Measurements from ENCODE around the gene GRIK2.

The GRIK2 gene

GRCh38 chr6:101779051-101779844 lies 385.7 kb downstream of the GRIK2 start:
- TF ChIP-seq, protein P1, sequence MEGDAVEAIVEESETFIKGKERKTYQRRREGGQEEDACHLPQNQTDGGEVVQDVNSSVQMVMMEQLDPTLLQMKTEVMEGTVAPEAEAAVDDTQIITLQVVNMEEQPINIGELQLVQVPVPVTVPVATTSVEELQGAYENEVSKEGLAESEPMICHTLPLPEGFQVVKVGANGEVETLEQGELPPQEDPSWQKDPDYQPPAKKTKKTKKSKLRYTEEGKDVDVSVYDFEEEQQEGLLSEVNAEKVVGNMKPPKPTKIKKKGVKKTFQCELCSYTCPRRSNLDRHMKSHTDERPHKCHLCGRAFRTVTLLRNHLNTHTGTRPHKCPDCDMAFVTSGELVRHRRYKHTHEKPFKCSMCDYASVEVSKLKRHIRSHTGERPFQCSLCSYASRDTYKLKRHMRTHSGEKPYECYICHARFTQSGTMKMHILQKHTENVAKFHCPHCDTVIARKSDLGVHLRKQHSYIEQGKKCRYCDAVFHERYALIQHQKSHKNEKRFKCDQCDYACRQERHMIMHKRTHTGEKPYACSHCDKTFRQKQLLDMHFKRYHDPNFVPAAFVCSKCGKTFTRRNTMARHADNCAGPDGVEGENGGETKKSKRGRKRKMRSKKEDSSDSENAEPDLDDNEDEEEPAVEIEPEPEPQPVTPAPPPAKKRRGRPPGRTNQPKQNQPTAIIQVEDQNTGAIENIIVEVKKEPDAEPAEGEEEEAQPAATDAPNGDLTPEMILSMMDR (IDR thresholded peaks at IDR 0.05; ENCODE audit: low read length, missing control alignments) = no peak
- DNase-seq (ENCODE audit: low read depth) = peak; percentile 41
- no peak overlapping the region for H3K4me3 ChIP-seq (replicated peaks; ENCODE audit: low read depth, low read length)

DNA sequence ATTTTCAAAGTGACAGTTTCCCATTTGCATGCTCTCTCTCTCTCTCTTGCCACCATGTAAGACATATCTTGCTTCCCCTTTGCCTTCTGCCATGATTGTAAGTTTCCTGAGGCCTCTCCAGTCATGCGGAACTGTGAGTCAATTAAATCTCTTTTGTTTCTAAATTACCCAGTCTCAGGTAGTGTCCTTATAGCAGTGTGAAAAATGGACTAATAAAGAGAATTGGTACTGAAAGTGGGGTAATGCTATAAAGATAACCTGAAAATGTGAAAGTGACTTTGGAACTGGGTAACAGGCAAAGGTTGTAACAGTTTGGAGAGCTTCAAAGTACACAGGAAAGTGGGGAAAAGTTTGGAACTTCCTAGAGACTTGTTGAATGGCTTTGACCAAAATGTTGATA lies 389.8 kb downstream of the GRIK2 start:
- no peak overlapping the region for H3K4me3 ChIP-seq (replicated peaks; ENCODE audit: low read depth, low read length)
- TF ChIP-seq, protein P1 (IDR thresholded peaks at IDR 0.05; ENCODE audit: low read length, missing control alignments) = no peak
- DNase-seq (ENCODE audit: low read depth) = no peak

- no peak overlapping the region for H3K4me3 ChIP-seq (replicated peaks; ENCODE audit: low read depth, low read length)
- DNase-seq (ENCODE audit: low read depth) = no peak
- TF ChIP-seq, protein P1 (IDR thresholded peaks at IDR 0.05; ENCODE audit: low read length, missing control alignments) = no peak
Observed at GRCh38 chr6:101784094-101784493, 390.6 kb downstream of the GRIK2 start.

DNA sequence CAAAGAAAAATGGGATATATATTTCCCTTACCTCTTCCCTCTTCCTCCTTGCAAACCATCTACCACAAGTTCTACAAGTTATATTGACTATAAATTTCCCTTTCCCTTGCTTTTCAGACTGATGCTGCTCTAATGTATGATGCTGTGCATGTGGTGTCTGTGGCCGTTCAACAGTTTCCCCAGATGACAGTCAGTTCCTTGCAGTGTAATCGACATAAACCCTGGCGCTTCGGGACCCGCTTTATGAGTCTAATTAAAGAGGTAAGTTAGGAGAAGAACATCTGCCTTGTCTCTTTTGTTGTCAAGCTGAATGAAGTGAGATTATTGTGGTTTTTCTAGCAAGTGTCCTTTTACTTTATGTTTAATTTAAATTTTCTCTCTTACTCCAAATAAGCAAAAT lies 406.0 kb downstream of the GRIK2 start:
- H3K4me3 ChIP-seq (replicated peaks; ENCODE audit: low read depth, low read length) = no peak overlapping the region
- TF ChIP-seq, protein P1 (IDR thresholded peaks at IDR 0.05; ENCODE audit: low read length, missing control alignments) = no peak
- no peak for DNase-seq (ENCODE audit: low read depth)

DNA sequence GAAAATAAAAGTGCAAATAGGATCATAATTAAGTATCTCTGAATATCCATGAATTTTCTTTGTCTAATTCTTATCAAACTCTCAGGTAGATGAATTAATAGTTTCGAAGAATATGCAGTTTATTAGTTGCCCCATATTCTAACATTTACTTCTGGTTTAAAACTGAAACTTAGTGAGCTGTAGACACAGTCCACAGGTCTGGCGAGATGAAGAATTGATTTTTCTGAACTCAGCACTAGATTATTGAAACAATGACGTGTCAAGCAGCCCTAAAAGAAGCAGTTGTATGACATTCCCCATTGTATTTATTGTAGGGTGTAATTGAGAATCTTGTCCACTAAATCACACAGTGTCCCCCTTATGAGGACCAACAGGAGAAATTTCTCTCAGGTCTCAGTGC lies 407.1 kb downstream of the GRIK2 start:
- no peak for DNase-seq (ENCODE audit: low read depth)
- TF ChIP-seq, protein P1 (IDR thresholded peaks at IDR 0.05; ENCODE audit: low read length, missing control alignments) = no peak
- no peak overlapping the region for H3K4me3 ChIP-seq (replicated peaks; ENCODE audit: low read depth, low read length)

GRCh38 chr6:101803136-101803535 lies 409.6 kb downstream of the GRIK2 start:
- no peak overlapping the region for H3K4me3 ChIP-seq (replicated peaks; ENCODE audit: low read depth, low read length)
- TF ChIP-seq, protein P1 (IDR thresholded peaks at IDR 0.05; ENCODE audit: low read length, missing control alignments) = no peak
- DNase-seq (ENCODE audit: low read depth) = peak; percentile 25

- peak; percentile 81 for DNase-seq (ENCODE audit: low read depth)
- TF ChIP-seq, protein P1 (IDR thresholded peaks at IDR 0.05; ENCODE audit: low read length, missing control alignments) = no peak
Observed at GRCh38 chr6:101806241-101806640, 412.7 kb downstream of the GRIK2 start.

More at GRCh38 chr6:101806241-101806640, 412.7 kb downstream of the GRIK2 start:
- no peak overlapping the region for H3K4me3 ChIP-seq (replicated peaks; ENCODE audit: low read depth, low read length)

All from fibroblast of pulmonary artery (primary cell).